Suppressor macrophage (primary cell): Measurements from ENCODE around the gene FBXO30.

ENCODE experiments used
- DNase-seq, 4 experiments: peaks; one replicate each; pipeline ENCODE4 v3.0.0-alpha.2; 2020 to 2022

FBXO30 gene

GRCh38 chr6:145818796-145819195 is 4.2 kb upstream of the FBXO30 start:
- DNase-seq = no peak

- DNase-seq = no peak
These were observed 1.8 kb upstream of the FBXO30 start for GRCh38 chr6:145816392-145816791.

GRCh38 chr6:145815309-145816274 is 997 bp upstream of the FBXO30 start:
- DNase-seq = peak in 3 of 4 experiments; percentile 11 to 31 (median 27)

GRCh38 chr6:145814035-145814500 is 527 bp downstream of the FBXO30 start:
- DNase-seq = peak; percentile 57 to 76 (median 64)

GRCh38 chr6:145813285-145814034 is 1.1 kb downstream of the FBXO30 start:
- DNase-seq = peak; percentile 5 to 57 (median 35)

- no peak for DNase-seq
These were observed 2.9 kb downstream of the FBXO30 start for GRCh38 chr6:145811741-145812140.

- no peak for DNase-seq
These were observed 4.8 kb downstream of the FBXO30 start for GRCh38 chr6:145809785-145810184.

GRCh38 chr6:145809211-145809610 is 5.4 kb downstream of the FBXO30 start:
- DNase-seq = peak in 2 of 4 experiments; percentile 22 to 32

- peak in 2 of 4 experiments; percentile 25 to 35 for DNase-seq
These were observed 6.4 kb downstream of the FBXO30 start for GRCh38 chr6:145808239-145808638.

- no peak for DNase-seq
These were observed 12.5 kb downstream of the FBXO30 start for GRCh38 chr6:145802141-145802540.

- no peak for DNase-seq
These were observed 13.6 kb downstream of the FBXO30 start for GRCh38 chr6:145801021-145801420.

- DNase-seq = no peak
These were observed 16.1 kb downstream of the FBXO30 start for GRCh38 chr6:145798530-145798929.

GRCh38 chr6:145789443-145789842 is 25.2 kb downstream of the FBXO30 start:
- DNase-seq = no peak

- no peak for DNase-seq
These were observed 26.9 kb downstream of the FBXO30 start for GRCh38 chr6:145787688-145788087.

- no peak for DNase-seq
These were observed 29.9 kb downstream of the FBXO30 start for GRCh38 chr6:145784683-145785082.

- DNase-seq = no peak
These were observed 30.8 kb downstream of the FBXO30 start for GRCh38 chr6:145783796-145784195.

GRCh38 chr6:145772846-145773245 is 41.7 kb downstream of the FBXO30 start:
- no peak for DNase-seq

GRCh38 chr6:145765449-145765848 is 49.1 kb downstream of the FBXO30 start:
- DNase-seq = no peak

GRCh38 chr6:145763742-145764141 is 50.9 kb downstream of the FBXO30 start:
- DNase-seq = no peak

GRCh38 chr6:145761584-145761983 is 53.0 kb downstream of the FBXO30 start:
- DNase-seq = no peak

- DNase-seq = peak in 2 of 4 experiments; percentile 11 to 14
These were observed 56.5 kb downstream of the FBXO30 start for GRCh38 chr6:145758113-145758512.

- DNase-seq = peak; percentile 75 to 83 (median 78)
These were observed 58.4 kb downstream of the FBXO30 start for GRCh38 chr6:145756170-145756662.

GRCh38 chr6:145755682-145756081 is 58.9 kb downstream of the FBXO30 start:
- DNase-seq = no peak
